ENCODE data around the gene CAMKK2. TPM values are rescaled to one million over a fixed set of nuclear protein-coding genes. Genes with fewer than 3 reads are reported as not detected.
A peak's percentile ranks its signal among the peaks of the same experiment; 100 is the strongest.

Gene CAMKK2
- total and polyA plus RNA-seq, 2 of the 4 experiments (the other 2 are of a cell fraction) = 15.2 to 24.7 TPM

- no peak overlapping the region for H3K14ac ChIP-seq (replicated peaks; ENCODE audit: low read depth, low read length)
- H3K79me1 ChIP-seq (ENCODE audit: low read depth in 1 of 2, low read length in 2 of 2) = no peaks in the 10 kb centered on the region; a peak in 1 of 4 replicates
- in situ Hi-C loops (cut with MboI; ENCODE audit: low sequenced_read_pairs) = no loop called here
- H2AK9ac ChIP-seq (replicated peaks; ENCODE audit: low read depth, low read length, poor library complexity) = peak overlapping the region; percentile 18
- no peak overlapping the region for H2AK5ac ChIP-seq (ENCODE audit: low read depth, low read length)
- peaks cover 2% of the 10 kb centered on the region for H3K4me1 ChIP-seq (ENCODE audit: control insufficient read depth, insufficient read depth, low read length)
- peaks cover 3% of the 10 kb centered on the region; the same call in 1 of the 2 replicates for H4K20me1 ChIP-seq (ENCODE audit: insufficient read depth, low read length)
- H3K18ac ChIP-seq (ENCODE audit: low read depth, low read length) = no peak overlapping the region
- POLR2A ChIA-PET (ENCODE audit: unreplicated experiment) = no interaction called here
- H4K8ac ChIP-seq (ENCODE audit: low read depth in 2 of 2, low read length in 2 of 2) = no peak overlapping the region
- dilution Hi-C loops (cut with HindIII; ENCODE audit: low sequenced_read_pairs, unreplicated experiment) = no loop called here
- TF ChIP-seq RFX5 (IDR thresholded peaks at IDR 0.05; ENCODE audit: low read depth, low read length) (no peak), MAFK (IDR thresholded peaks at IDR 0.05; ENCODE audit: low read depth, low read length) (no peak), BHLHE40 (IDR thresholded peaks at IDR 0.05; ENCODE audit: low read depth, low read length) (no peak), FOS (IDR thresholded peaks at IDR 0.05; ENCODE audit: low read depth, low read length) (no peak), MXI1 (IDR thresholded peaks at IDR 0.05; ENCODE audit: borderline replicate concordance, low read depth, low read length) (no peak), CEBPB (IDR thresholded peaks at IDR 0.05; ENCODE audit: low read depth, low read length) (no peak), SMC3 (IDR thresholded peaks at IDR 0.05; ENCODE audit: low read depth, low read length) (no peak), POLR2A (IDR thresholded peaks at IDR 0.05; ENCODE audit: low read depth, low read length) (no peak), NFE2L2 (IDR thresholded peaks at IDR 0.05; ENCODE audit: low read depth, low read length) (no peak), RCOR1 (IDR thresholded peaks at IDR 0.05; ENCODE audit: insufficient replicate concordance, low read length) (no peak), CHD1 (IDR thresholded peaks at IDR 0.05; ENCODE audit: low read depth, low read length) (no peak), USF2 (IDR thresholded peaks at IDR 0.05; ENCODE audit: low read depth, low read length) (no peak), MAZ (IDR thresholded peaks at IDR 0.05; ENCODE audit: borderline replicate concordance, low read depth, low read length) (no peak)
- TF ChIP-seq, protein P1, sequence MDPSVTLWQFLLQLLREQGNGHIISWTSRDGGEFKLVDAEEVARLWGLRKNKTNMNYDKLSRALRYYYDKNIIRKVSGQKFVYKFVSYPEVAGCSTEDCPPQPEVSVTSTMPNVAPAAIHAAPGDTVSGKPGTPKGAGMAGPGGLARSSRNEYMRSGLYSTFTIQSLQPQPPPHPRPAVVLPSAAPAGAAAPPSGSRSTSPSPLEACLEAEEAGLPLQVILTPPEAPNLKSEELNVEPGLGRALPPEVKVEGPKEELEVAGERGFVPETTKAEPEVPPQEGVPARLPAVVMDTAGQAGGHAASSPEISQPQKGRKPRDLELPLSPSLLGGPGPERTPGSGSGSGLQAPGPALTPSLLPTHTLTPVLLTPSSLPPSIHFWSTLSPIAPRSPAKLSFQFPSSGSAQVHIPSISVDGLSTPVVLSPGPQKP (IDR thresholded peaks at IDR 0.05; ENCODE audit: borderline replicate concordance, low read depth, low read length) = no peak
- TF ChIP-seq, protein P2, sequence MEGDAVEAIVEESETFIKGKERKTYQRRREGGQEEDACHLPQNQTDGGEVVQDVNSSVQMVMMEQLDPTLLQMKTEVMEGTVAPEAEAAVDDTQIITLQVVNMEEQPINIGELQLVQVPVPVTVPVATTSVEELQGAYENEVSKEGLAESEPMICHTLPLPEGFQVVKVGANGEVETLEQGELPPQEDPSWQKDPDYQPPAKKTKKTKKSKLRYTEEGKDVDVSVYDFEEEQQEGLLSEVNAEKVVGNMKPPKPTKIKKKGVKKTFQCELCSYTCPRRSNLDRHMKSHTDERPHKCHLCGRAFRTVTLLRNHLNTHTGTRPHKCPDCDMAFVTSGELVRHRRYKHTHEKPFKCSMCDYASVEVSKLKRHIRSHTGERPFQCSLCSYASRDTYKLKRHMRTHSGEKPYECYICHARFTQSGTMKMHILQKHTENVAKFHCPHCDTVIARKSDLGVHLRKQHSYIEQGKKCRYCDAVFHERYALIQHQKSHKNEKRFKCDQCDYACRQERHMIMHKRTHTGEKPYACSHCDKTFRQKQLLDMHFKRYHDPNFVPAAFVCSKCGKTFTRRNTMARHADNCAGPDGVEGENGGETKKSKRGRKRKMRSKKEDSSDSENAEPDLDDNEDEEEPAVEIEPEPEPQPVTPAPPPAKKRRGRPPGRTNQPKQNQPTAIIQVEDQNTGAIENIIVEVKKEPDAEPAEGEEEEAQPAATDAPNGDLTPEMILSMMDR (conservative IDR thresholded peaks at IDR 0.05; ENCODE audit: low read depth, low read length) = no peak
- H2AFZ ChIP-seq (replicated peaks; ENCODE audit: low read length, poor library complexity) = no peak overlapping the region
- intact Hi-C loops (cut with micrococcal nuclease) = no loop called here
- no peak for DNase-seq
- no TSS peak for BruUV-seq (replicated peaks)
- no peak overlapping the region for H3K56ac ChIP-seq (ENCODE audit: extremely low read depth, insufficient read depth, low read length)
- H3K9me1 ChIP-seq (ENCODE audit: insufficient read depth, low read length) = no peaks in the 10 kb centered on the region
- H3K9ac ChIP-seq (ENCODE audit: low read depth, low read length) = no peak overlapping the region
- no peak overlapping the region for H4K91ac ChIP-seq (ENCODE audit: insufficient read depth, low read depth, low read length)
- H4K5ac ChIP-seq (ENCODE audit: low read depth, low read length) = no peak overlapping the region
- no peak overlapping the region for H2BK15ac ChIP-seq (ENCODE audit: low read depth, low read length)
- no peak overlapping the region for H2BK20ac ChIP-seq (ENCODE audit: low read depth, low read length)
- no peak for ATAC-seq (ENCODE audit: low read depth)
- no peaks in the 10 kb centered on the region for H3K27me3 ChIP-seq (ENCODE audit: control insufficient read depth, insufficient read depth, low read length)
- H3K36me3 ChIP-seq (ENCODE audit: control insufficient read depth, insufficient read depth, low read length) = peaks cover 30% of the 10 kb centered on the region
- H3K27ac ChIP-seq (ENCODE audit: insufficient read depth, low read length) = no peak overlapping the region
- 80% methylated on average over 3 of the region's 17 CpGs; no CpG with 5 or more reads in 1 of the 2 experiments for WGBS, 2 experiments (ENCODE audit: extremely low coverage in 2 of 2, insufficient read length in 1 of 2)
- CTCF ChIA-PET = no interaction called here
- no peak overlapping the region for H3K4me3 ChIP-seq (ENCODE audit: insufficient read depth, low read depth, low read length)
- no peak overlapping the region for H3K4me2 ChIP-seq (ENCODE audit: low read depth, low read length)
- H3K23ac ChIP-seq (ENCODE audit: low read depth, low read length) = no peak overlapping the region
- no peaks in the 10 kb centered on the region for H3K9me3 ChIP-seq (ENCODE audit: control insufficient read depth, insufficient read depth, low read length)
- no peak overlapping the region for H2BK5ac ChIP-seq (ENCODE audit: low read depth, low read length, poor library complexity, severe bottlenecking)
- H3K4ac ChIP-seq (ENCODE audit: low read depth, low read length) = no peak overlapping the region
- H2BK120ac ChIP-seq (ENCODE audit: low read depth, low read length) = no peak overlapping the region
These were observed 55.1 kb downstream of the CAMKK2 start for GRCh38 chr12:121241156-121241970.
